Nephron (organoid): ENCODE results near the gene RAB11FIP3.
"Not testable (repeated sequence)": the region's sequence is repeated elsewhere in the genome, so short reads cannot be mapped to it uniquely, and the experiment has no call there.

ENCODE experiments used
- H3K27ac Mint-ChIP-seq, 3 experiments: 2 replicates each; pipeline ENCODE4 v1.8.0; 2020; ENCODE audit warnings: mixed read lengths in 3 of 3, mild to moderate bottlenecking in 2 of 3, moderate library complexity in 1 of 3
- H3K27me3 Mint-ChIP-seq: 2 replicates; pipeline ENCODE4 v1.8.0; 2021; ENCODE audit warnings: low read depth, mild to moderate bottlenecking, moderate library complexity, mixed read lengths
- H3K36me3 Mint-ChIP-seq: 2 replicates; pipeline ENCODE4 v1.8.0; 2020; ENCODE audit warnings: low read depth, mixed read lengths
- H3K4me1 Mint-ChIP-seq: 2 replicates; pipeline ENCODE4 v1.8.0; 2020; ENCODE audit warnings: mixed read lengths
- H3K4me3 Mint-ChIP-seq, 3 experiments: 2 replicates each; pipeline ENCODE4 v1.8.0; 2020; ENCODE audit warnings: mild to moderate bottlenecking in 3 of 3, mixed read lengths in 3 of 3, moderate library complexity in 2 of 3
- H3K9me3 Mint-ChIP-seq: 2 replicates; pipeline ENCODE4 v1.8.0; 2020; ENCODE audit warnings: mixed read lengths
- TF ChIP-seq, protein P1 (sequence below), 3 experiments: fragments of 200-600 bp; sonication (generic); IDR thresholded peaks; one replicate each; pipeline ENCODE4 v1.5.0; 2021; ENCODE audit warnings: antibody characterized with exemption in 3 of 3; ENCODE audit not compliant: unreplicated experiment in 3 of 3

The RAB11FIP3 gene

DNA sequence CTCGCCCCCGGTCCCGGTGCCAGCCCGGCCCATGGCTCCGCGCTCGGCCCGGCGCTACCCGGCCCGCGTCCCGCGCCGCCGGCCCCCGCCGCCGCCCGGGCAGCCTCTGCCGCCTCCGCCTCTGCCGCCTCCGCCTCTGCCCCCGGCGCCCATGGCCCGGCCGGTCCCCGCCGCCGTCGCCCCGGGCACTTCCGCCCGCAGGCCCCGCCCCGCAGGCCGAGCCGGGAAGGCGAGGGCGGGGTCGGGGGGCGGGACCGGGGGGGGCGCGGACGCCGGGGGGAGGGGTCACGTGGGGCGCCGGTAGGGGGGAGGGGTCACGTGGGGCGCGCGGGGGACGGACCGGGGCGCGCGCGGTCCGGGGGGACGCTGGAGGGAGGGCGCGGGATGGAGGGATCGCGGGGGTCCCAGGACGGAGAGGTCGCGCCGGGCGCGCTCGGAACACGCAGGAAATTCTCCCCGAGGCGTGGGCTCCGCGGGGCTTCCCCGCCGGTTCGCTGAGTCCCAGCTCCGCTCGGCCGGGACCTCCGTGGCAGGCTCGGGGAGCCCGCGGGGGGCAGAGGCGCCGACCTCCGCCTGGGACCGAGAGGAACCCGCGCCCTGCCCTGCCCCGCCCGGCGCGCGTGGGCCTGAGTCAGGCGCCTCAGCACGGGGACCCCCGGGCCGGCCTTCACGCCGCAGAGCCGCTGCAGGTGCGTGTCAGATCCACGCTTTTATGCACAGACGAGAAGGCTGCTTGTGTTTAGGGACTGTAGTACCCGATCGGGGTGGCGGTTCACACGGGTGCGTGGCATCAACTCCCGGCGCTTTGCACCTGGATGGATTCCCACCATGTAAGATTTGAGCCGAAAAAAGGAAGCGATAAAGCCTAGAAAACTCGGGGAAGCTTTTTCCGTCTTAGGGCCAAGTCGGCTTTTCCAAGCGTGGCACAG, 43.4 kb upstream of the RAB11FIP3 start, which contains the start of gene PGAP6:
Gene PGAP6 (minus strand): TSS at position 190 of the 929 bp plus-strand sequence. CDS start 157 bp downstream, at position 33.
- TF ChIP-seq, protein P1, sequence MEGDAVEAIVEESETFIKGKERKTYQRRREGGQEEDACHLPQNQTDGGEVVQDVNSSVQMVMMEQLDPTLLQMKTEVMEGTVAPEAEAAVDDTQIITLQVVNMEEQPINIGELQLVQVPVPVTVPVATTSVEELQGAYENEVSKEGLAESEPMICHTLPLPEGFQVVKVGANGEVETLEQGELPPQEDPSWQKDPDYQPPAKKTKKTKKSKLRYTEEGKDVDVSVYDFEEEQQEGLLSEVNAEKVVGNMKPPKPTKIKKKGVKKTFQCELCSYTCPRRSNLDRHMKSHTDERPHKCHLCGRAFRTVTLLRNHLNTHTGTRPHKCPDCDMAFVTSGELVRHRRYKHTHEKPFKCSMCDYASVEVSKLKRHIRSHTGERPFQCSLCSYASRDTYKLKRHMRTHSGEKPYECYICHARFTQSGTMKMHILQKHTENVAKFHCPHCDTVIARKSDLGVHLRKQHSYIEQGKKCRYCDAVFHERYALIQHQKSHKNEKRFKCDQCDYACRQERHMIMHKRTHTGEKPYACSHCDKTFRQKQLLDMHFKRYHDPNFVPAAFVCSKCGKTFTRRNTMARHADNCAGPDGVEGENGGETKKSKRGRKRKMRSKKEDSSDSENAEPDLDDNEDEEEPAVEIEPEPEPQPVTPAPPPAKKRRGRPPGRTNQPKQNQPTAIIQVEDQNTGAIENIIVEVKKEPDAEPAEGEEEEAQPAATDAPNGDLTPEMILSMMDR (IDR thresholded peaks at IDR 0.05; ENCODE audit: unreplicated experiment in 3 of 3): no peak
- no peaks in the 10 kb centered on the region for H3K9me3 Mint-ChIP-seq
- H3K4me1 Mint-ChIP-seq: peaks cover 17% of the 10 kb centered on the region
- peaks cover 11% of the 10 kb centered on the region for H3K27me3 Mint-ChIP-seq
- H3K4me3 Mint-ChIP-seq: peak within 1 kb of the TSS; percentile 77 to 93 (median 92)
- peak within 1 kb of the TSS; percentile 47 to 90 (median 87) for H3K27ac Mint-ChIP-seq
- no peaks in the 10 kb centered on the region for H3K36me3 Mint-ChIP-seq

DNA sequence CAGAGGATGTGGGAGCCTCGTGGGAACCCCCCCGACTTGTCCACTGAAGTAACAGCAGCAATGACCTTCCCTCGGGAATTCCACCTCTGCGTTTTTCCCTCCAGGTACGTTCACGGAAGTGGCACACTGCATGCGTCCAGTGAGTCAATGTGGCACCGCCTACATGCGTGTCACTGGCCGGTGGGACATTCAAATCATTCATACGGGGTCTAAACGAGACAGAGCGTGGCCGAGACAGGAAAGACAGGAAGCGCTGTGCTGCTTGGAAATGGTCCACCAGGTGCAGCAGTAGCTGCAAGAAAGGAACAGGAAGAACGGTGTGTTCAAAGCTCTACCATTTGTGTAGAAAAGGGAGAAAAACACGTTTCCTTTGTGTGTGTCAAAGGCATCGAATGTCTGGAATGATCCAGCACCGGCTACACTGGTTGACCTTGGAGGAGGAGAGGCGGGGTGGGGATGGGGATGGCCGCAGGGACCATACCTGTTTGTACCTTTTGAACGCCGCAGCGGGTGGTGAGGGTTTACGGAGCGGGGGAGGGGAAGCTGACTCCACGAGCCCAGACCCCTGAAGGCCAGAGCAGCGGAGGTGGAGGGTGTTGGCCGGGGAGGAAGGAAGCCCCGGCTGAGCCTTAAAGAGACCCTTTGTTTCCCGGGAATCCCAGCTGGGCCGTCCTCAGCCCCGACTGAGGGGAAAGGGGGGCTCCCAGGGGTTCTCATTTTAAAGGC, 42.0 kb upstream of the RAB11FIP3 start:
- TF ChIP-seq, protein P1 (IDR thresholded peaks at IDR 0.05; ENCODE audit: unreplicated experiment in 3 of 3): no peak
- Mint-ChIP-seq H3K4me1 (peaks cover 26% of the 10 kb centered on the region), H3K9me3 (no peaks in the 10 kb centered on the region), H3K36me3 (no peaks in the 10 kb centered on the region), H3K27ac (peak overlapping the region; percentile 75 to 90 (median 87)), H3K4me3 (peak overlapping the region; percentile 67 to 93 (median 92)), H3K27me3 (peaks cover 12% of the 10 kb centered on the region)

DNA sequence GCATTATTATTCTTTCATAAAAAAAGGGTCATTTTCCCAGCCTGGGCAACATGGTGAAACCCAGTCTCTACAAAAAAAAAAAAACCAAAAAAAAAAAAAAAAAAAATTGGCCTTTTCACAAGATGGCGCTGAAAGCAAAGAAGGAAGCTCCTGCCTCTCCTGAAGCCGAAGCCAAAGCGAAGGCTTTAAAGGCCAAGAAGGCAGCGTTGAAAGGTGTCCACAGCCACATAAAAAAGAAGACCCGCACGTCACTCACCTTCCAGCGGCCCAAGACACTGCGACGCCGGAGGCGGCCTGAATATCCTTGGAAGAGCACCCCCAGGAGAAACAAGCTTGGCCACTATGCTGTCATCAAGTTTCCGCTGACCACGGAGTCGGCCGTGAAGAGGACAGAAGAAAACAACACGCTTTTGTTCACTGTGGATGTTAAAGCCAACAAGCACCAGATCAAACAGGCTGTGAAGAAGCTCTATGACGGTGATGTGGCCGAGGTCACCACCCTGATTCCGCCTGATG, 38.8 kb upstream of the RAB11FIP3 start:
- Mint-ChIP-seq H3K27me3 (peaks cover 15% of the 10 kb centered on the region), H3K36me3 (no peaks in the 10 kb centered on the region), H3K9me3 (no peaks in the 10 kb centered on the region), H3K27ac (peak overlapping the region; percentile 52 to 86 (median 54)), H3K4me3 (peak overlapping the region in 1 of 3 experiments; percentile 41), H3K4me1 (peaks cover 35% of the 10 kb centered on the region)
- TF ChIP-seq, protein P1 (IDR thresholded peaks at IDR 0.05; ENCODE audit: unreplicated experiment in 3 of 3): peak in 1 of 3 experiments; percentile 13

DNA sequence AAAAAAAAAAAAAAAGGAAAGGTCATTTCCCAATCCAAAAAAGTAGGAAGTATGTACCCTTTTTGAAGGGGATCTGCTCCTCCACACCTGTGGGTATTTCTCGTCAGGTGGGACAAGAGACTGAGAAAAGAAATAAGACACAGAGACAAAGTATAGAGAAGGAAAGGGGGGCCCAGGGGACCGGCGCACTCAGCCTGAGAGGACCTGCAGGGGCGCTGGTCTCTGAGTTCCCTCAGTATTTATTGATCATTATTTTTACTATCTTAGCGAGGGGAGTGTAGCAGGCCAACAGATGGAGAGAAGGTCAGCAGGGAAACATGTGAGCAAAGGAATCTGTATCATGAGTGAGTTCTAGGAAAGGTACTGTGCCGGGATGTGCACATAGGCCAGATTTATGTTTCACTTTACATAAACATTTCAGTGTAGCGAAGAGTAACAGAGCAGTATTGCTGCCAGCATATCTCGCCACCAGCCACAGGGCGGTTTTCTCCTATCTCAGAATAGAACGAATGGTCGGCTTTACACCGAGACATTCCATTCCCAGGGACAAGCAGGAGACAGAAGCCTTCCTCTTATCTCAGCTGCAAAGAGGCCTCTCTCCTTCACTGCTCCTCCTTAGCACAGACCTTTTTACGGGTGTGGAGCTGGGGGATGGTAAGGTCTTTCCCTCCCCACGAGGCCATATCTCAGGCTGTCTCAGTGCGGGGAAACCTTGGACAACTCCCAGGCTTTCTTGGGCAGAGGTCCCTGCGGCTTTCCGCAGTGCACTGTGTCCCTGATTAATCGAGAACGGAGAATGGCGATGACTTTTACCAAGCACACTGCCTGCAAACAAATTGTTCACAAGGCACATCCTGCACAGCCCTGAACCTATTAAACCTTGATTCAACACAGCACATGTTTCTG, 37.4 kb upstream of the RAB11FIP3 start:
- H3K9me3 Mint-ChIP-seq, H3K36me3 Mint-ChIP-seq, H3K27me3 Mint-ChIP-seq: not testable (repeated sequence)
- peaks cover 29% of the 10 kb centered on the region for H3K4me1 Mint-ChIP-seq
- peak overlapping the region; percentile 86 to 93 (median 86) for H3K27ac Mint-ChIP-seq
- H3K4me3 Mint-ChIP-seq: peak overlapping the region; percentile 15 to 72 (median 22)
- TF ChIP-seq, protein P1 (IDR thresholded peaks at IDR 0.05; ENCODE audit: unreplicated experiment in 3 of 3): peak in 1 of 3 experiments; percentile 17

DNA sequence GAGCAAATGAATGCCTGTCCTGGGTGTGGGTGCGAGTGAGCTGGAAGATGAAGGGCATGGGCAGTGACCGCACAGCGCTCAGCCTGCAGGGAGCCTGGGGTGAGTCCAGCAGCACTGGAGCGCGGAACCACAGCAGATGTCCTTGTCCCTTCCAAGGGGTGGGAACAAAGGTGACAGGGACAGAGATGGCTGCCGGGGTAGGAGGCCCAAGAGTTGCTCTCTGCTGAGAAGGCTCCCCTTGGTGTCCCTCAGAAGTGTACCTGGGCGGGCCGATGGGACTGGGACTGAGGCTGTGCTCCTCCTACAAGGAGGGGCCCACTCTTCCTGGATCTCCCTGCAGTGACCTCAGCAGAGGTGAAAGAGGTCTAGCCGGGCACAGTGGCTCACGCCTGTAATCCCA, 36.1 kb upstream of the RAB11FIP3 start:
- H3K4me3 Mint-ChIP-seq: no peak overlapping the region
- no peaks in the 10 kb centered on the region for H3K36me3 Mint-ChIP-seq
- H3K4me1 Mint-ChIP-seq: peaks cover 23% of the 10 kb centered on the region
- H3K27ac Mint-ChIP-seq: peak overlapping the region in 1 of 3 experiments; percentile 41
- no peaks in the 10 kb centered on the region for H3K9me3 Mint-ChIP-seq
- TF ChIP-seq, protein P1 (IDR thresholded peaks at IDR 0.05; ENCODE audit: unreplicated experiment in 3 of 3): no peak
- H3K27me3 Mint-ChIP-seq: peaks cover 4% of the 10 kb centered on the region
